ENCODE data around the gene RSAD2.

GRCh38 chr2:6937157-6937556 lies 59.6 kb downstream of the RSAD2 start:
- TF ChIP-seq POLR2AphosphoS5 (IDR thresholded peaks at IDR 0.05; ENCODE audit: low read depth) (no peak), CTCF (conservative IDR thresholded peaks at IDR 0.05; ENCODE audit: low read depth in 2 of 2) (no peak), STAT1 (IDR thresholded peaks at IDR 0.05; ENCODE audit: unreplicated experiment) (no peak), EZH2phosphoT487 (IDR thresholded peaks at IDR 0.05; ENCODE audit: unreplicated experiment) (no peak), REST (IDR thresholded peaks at IDR 0.05; ENCODE audit: unreplicated experiment) (no peak), EZH2 (IDR thresholded peaks at IDR 0.05; ENCODE audit: low read depth, unreplicated experiment) (no peak), CREB1 (CRISPR knock-in tag; IDR thresholded peaks at IDR 0.05; ENCODE audit: low read depth) (no peak), JUNB (IDR thresholded peaks at IDR 0.05; ENCODE audit: unreplicated experiment) (no peak)
